Measurements from ENCODE around the gene MYOG. TPM values are rescaled to one million over a fixed set of nuclear protein-coding genes. Genes with fewer than 3 reads are reported as not detected.

The MYOG gene
- total and polyA plus RNA-seq, 7 donors, result 9.7 to 451 (median 160) TPM

DNA sequence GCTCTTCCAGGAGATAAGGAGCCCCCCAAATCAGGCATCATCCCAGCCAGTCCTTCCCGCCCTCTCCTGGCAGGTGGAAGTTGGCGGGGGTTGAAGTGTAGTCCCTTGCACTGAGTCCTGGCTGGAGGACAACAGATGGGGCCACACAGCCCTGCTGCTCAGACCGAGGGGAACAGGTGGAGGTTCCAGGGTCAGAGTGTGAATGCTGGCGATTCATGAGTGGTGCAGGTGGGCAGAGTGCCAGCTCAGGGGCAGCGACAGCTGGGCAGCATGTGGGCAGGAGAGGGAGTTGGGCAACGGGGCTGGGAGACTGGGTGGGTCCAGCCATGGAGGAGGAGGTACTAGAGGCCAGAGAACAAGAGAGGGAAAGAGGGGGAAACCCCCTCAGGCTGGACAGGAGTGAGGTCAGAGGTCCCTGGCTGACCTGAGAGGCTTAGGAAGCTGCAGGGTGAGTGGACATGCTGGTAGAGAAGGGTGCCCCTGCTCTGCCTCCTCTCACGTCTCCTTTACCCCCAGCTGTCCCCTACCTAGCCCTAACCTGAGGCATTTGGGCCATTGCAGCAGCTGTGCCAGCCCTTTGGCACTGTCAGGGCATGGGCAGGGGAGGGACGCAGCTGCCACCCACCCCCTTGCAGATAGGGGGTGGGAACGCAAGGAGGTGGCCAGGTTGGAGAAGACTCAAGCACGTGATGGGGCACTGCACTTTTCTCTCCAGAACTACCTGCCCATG is 30.4 kb upstream of the MYOG start:
- H3K4me3 ChIP-seq, result no peak overlapping the region
- DNase-seq, result peak; percentile 52 to 67
- ATAC-seq, result peak; percentile 30 to 76 (median 70)
- 40 to 51% (median 41%) methylated on average over 9 to 10 of the region's 10 CpGs for WGBS, 3 donors
- intact Hi-C loops (cut with DNase I), result loop anchor here (2.0 to 5.0 kb wide), 2 partner anchors 103 to 151 kb away; no protein-coding TSS in a partner anchor
- H3K27me3 ChIP-seq (ENCODE audit: insufficient read depth in 3 of 3, low read length in 2 of 3), result peaks cover 0 to 15% (median 0%) of the 10 kb centered on the region in 3 donors
- H3K4me1 ChIP-seq, result peaks cover 24% of the 10 kb centered on the region
- H3K9me3 ChIP-seq, result no peaks in the 10 kb centered on the region
- peak overlapping the region; percentile 41 for H3K27ac ChIP-seq
- H3K36me3 ChIP-seq (ENCODE audit: insufficient read depth in 1 of 2, low read depth in 1 of 2), result no peaks in the 10 kb centered on the region
- TF ChIP-seq, protein P1, sequence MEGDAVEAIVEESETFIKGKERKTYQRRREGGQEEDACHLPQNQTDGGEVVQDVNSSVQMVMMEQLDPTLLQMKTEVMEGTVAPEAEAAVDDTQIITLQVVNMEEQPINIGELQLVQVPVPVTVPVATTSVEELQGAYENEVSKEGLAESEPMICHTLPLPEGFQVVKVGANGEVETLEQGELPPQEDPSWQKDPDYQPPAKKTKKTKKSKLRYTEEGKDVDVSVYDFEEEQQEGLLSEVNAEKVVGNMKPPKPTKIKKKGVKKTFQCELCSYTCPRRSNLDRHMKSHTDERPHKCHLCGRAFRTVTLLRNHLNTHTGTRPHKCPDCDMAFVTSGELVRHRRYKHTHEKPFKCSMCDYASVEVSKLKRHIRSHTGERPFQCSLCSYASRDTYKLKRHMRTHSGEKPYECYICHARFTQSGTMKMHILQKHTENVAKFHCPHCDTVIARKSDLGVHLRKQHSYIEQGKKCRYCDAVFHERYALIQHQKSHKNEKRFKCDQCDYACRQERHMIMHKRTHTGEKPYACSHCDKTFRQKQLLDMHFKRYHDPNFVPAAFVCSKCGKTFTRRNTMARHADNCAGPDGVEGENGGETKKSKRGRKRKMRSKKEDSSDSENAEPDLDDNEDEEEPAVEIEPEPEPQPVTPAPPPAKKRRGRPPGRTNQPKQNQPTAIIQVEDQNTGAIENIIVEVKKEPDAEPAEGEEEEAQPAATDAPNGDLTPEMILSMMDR (IDR thresholded peaks at IDR 0.05), result no peak

DNA sequence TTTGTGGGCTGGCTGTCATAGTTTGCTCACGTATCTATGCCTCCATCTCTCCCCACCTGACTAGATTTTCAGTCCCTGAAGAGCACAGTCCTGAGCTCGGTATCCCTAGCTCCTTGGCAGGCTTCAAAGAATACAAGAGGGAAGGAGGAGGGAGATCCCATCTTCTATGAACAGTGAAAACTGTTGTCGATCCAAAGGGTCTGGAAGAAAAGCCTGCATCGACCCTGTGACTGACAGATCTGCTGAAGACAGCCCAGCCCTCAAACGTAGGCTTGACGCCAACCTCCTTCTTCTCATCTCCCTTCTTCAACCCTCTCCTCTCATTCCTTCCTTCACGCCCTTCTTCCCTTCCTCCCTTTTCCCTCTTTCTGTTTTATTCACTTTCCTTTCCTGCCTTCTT is 28.4 kb upstream of the MYOG start:
- WGBS, 3 donors, result 77 to 86% (median 79%) methylated on average over 7 of the region's 7 CpGs
- TF ChIP-seq, protein P1 (IDR thresholded peaks at IDR 0.05), result no peak
- Histone ChIP-seq H3K9me3 (no peaks in the 10 kb centered on the region), H3K4me1 (peaks cover 24% of the 10 kb centered on the region), H3K4me3 (no peak overlapping the region), H3K27ac (no peak overlapping the region), H3K36me3 (ENCODE audit: insufficient read depth in 1 of 2, low read depth in 1 of 2) (no peaks in the 10 kb centered on the region), H3K27me3 (ENCODE audit: insufficient read depth in 3 of 3, low read length in 2 of 3) (no peaks in the 10 kb centered on the region)
- DNase-seq, result no peak
- ATAC-seq, result no peak
- intact Hi-C loops (cut with DNase I), result loop anchor here in 1 of 2 donors (5.0 kb wide), 1 partner anchor 72 kb away; no protein-coding TSS in a partner anchor

DNA sequence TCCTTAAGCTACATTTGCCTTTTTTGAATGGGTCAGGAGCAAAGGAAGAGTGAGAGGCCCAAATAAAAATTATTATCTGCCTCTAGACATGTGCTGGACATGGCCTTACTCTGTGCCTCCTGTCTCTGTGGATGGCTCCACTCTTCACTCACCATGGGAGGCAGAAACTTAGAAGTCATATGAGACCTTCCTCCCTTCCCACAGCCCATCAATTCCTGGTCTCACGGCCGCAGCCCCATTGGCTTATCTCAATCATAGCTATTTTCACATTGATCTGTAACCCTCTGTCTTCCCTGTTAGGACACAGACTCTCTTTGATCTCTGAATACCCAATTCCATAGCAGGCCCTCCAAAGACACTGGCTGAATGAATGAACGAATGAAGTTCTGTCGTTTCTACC is 27.5 kb upstream of the MYOG start:
- DNase-seq (no peak), ATAC-seq (no peak)
- H3K9me3 ChIP-seq, result no peaks in the 10 kb centered on the region
- H3K27ac ChIP-seq, result no peak overlapping the region
- H3K4me3 ChIP-seq, result no peak overlapping the region
- H3K36me3 ChIP-seq (ENCODE audit: insufficient read depth in 1 of 2, low read depth in 1 of 2), result no peaks in the 10 kb centered on the region
- intact Hi-C loops (cut with DNase I), result loop anchor here in 1 of 2 donors (5.0 kb wide), 1 partner anchor 71 kb away; no protein-coding TSS in a partner anchor
- H3K4me1 ChIP-seq, result peaks cover 22% of the 10 kb centered on the region
- TF ChIP-seq, protein P1 (IDR thresholded peaks at IDR 0.05), result no peak
- 67 to 93% (median 92%) methylated on average over 4 of the region's 4 CpGs for WGBS, 3 donors
- H3K27me3 ChIP-seq (ENCODE audit: insufficient read depth in 3 of 3, low read length in 2 of 3), result no peaks in the 10 kb centered on the region

DNA sequence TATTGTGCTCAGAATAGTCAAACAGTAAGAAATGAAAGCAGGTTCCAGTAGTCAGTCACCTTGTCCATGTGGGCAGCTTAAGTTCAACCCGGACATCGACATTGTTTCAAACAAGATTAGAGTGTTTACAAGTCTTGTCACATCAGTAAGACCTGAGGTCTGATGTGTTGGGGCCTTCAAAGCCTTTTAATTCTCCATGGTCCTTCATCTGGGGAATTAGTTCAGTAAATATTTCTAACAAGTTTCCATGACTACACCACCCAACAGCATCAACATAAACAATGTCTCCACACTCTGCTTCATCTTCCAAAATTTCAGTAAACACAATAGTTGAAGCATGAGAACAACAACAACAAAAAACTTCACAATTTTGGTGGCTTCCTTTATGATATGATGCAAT is 26.7 kb upstream of the MYOG start:
- DNase-seq, result no peak
- Histone ChIP-seq H3K27me3 (ENCODE audit: insufficient read depth in 3 of 3, low read length in 2 of 3) (no peaks in the 10 kb centered on the region), H3K36me3 (ENCODE audit: insufficient read depth in 1 of 2, low read depth in 1 of 2) (no peaks in the 10 kb centered on the region), H3K4me3 (no peak overlapping the region), H3K4me1 (peaks cover 14% of the 10 kb centered on the region), H3K27ac (no peak overlapping the region), H3K9me3 (no peaks in the 10 kb centered on the region)
- ATAC-seq, result no peak
- TF ChIP-seq, protein P1 (IDR thresholded peaks at IDR 0.05), result no peak
- WGBS, 3 donors, result 23 to 56% (median 39%) methylated on average over 2 of the region's 2 CpGs
- intact Hi-C loops (cut with DNase I), result loop anchor here in 1 of 2 donors (5.0 kb wide), 1 partner anchor 70 kb away; no protein-coding TSS in a partner anchor
